ENCODE results near the gene PCDHGA1. TPM values are rescaled to one million over a fixed set of nuclear protein-coding genes. Genes with fewer than 3 reads are reported as not detected.
"Not testable (repeated sequence)": the region's sequence is repeated elsewhere in the genome, so short reads cannot be mapped to it uniquely, and the experiment has no call there.

PCDHGA1 gene
- total RNA-seq, 4 donors from 2014 or later = 0.12 to 2.2 (median 0.59) TPM

DNA sequence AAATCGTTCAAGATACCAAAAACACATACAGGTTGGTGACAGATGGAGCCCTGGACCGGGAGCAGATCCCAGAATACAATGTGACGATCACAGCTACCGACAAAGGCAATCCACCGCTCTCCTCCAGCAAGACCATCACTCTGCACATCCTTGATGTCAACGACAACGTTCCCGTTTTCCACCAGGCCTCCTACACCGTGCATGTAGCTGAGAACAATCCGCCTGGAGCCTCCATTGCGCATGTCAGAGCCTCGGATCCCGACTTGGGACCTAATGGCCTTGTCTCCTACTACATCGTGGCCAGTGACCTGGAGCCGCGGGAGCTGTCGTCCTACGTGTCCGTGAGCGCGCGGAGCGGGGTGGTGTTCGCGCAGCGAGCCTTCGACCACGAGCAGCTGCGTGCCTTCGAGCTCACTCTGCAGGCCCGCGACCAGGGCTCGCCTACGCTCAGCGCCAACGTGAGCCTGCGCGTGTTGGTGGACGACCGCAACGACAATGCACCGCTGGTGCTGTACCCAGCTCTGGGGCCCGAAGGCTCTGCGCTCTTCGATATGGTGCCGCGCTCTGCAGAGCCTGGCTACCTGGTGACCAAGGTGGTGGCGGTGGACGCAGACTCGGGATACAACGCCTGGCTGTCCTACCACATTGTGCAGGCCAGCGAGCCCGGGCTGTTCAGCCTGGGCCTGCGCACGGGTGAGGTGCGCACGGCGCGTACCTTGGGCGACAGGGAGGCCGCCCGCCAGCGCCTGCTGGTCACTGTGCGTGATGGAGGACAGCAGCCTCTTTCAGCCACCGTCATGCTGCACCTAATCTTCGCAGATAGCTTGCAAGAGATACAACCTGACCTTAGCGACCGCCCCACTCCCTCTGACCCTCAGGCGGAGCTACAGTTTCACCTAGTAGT, 41.5 kb downstream of the PCDHGA1 start:
- no peak for DNase-seq (ENCODE audit: low spot score)
- ATAC-seq (ENCODE audit: low FRiP score) = no peak
- TF ChIP-seq, protein P1, sequence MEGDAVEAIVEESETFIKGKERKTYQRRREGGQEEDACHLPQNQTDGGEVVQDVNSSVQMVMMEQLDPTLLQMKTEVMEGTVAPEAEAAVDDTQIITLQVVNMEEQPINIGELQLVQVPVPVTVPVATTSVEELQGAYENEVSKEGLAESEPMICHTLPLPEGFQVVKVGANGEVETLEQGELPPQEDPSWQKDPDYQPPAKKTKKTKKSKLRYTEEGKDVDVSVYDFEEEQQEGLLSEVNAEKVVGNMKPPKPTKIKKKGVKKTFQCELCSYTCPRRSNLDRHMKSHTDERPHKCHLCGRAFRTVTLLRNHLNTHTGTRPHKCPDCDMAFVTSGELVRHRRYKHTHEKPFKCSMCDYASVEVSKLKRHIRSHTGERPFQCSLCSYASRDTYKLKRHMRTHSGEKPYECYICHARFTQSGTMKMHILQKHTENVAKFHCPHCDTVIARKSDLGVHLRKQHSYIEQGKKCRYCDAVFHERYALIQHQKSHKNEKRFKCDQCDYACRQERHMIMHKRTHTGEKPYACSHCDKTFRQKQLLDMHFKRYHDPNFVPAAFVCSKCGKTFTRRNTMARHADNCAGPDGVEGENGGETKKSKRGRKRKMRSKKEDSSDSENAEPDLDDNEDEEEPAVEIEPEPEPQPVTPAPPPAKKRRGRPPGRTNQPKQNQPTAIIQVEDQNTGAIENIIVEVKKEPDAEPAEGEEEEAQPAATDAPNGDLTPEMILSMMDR (IDR thresholded peaks at IDR 0.05) = no peak

- TF ChIP-seq, protein P1 (IDR thresholded peaks at IDR 0.05) = no peak
- DNase-seq (ENCODE audit: low spot score) (no peak), ATAC-seq (ENCODE audit: low FRiP score) (no peak)
Observed at GRCh38 chr5:141373673-141374317, 43.5 kb downstream of the PCDHGA1 start, which contains the start of gene PCDHGA6. TSS of gene PCDHGA6 (plus strand) at chr5:141373891. CDS start at chr5:141374084, 193 bp downstream.

DNA sequence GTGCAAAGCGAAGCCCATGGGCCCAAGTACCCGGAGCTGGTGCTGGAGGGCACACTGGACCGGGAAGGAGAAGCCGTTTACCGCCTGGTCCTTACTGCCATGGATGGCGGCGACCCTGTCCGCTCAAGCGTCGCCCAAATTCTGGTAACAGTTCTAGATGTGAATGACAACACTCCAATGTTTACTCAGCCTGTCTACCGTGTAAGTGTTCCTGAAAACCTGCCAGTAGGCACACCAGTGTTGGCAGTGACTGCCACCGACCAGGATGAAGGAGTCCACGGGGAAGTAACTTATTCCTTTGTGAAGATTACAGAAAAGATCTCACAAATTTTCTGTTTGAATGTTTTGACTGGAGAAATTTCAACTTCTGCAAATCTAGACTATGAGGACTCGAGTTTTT, 44.3 kb downstream of the PCDHGA1 start:
- DNase-seq (ENCODE audit: low spot score) (no peak), ATAC-seq (ENCODE audit: low FRiP score) (no peak)
- TF ChIP-seq, protein P1 (IDR thresholded peaks at IDR 0.05) = no peak

- DNase-seq (ENCODE audit: low spot score); ATAC-seq (ENCODE audit: low FRiP score): not testable (repeated sequence)
Observed at GRCh38 chr5:141375444-141376155, 45.3 kb downstream of the PCDHGA1 start.

DNA sequence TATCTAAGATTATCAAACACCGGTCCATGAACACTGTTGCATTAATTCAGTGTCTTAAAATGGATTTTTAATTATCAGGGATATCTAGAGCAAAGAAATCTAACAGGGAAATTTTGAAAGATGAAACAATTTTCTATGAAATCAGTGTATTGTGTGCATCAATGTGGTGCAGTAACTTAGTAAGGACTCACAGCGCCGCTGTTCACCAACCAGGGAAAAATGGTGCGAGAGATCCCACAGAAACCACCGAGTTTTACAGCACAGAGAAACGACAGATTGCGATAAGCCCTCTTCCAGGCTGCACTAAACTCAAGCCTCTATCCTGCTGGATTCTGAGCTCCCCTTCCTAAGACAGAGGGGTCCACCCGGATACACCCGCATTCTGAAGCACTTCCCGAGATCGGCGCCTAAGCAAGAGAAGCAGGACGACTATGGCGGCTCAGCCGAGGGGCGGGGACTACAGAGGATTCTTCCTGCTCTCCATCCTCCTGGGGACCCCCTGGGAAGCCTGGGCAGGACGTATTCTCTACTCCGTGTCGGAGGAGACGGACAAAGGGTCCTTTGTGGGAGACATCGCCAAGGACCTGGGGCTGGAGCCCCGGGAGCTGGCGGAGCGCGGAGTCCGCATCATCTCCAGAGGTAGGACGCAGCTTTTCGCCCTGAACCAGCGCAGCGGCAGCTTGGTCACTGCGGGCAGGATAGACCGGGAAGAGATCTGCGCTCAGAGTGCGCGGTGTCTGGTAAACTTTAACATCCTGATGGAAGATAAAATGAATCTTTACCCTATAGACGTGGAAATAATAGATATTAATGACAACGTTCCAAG, 52.4 kb downstream of the PCDHGA1 start, which contains the start of gene PCDHGA7:
Gene PCDHGA7, plus strand, starts transcription at position 274 of the 826 bp plus-strand sequence. Its CDS starts 158 bp downstream, at position 432.
- TF ChIP-seq, protein P1 (IDR thresholded peaks at IDR 0.05) = no peak
- DNase-seq (ENCODE audit: low spot score) (no peak), ATAC-seq (ENCODE audit: low FRiP score) (no peak)

- no peak for DNase-seq (ENCODE audit: low spot score)
- no peak for ATAC-seq (ENCODE audit: low FRiP score)
- TF ChIP-seq, protein P1 (IDR thresholded peaks at IDR 0.05) = no peak
Observed at GRCh38 chr5:141383345-141383744, 53.0 kb downstream of the PCDHGA1 start.

Data from omental fat pad (tissue), 4 donors.